GM21526 (cell line): ENCODE data around the gene ITGB2.
"Not testable (repeated sequence)": the region's sequence is repeated elsewhere in the genome, so short reads cannot be mapped to it uniquely, and the experiment has no call there.

Source experiments
- ATAC-seq: cut with Tn5 transposase; IDR thresholded peaks from one replicate; pipeline ENCODE4 v1.9.1; 2021; ENCODE audit warnings: moderate library complexity; ENCODE audit not compliant: unreplicated experiment, low FRiP score

ITGB2 gene

GRCh38 chr21:44942566-44942965 is 21.9 kb upstream of the ITGB2 start:
- ATAC-seq = no peak

DNA sequence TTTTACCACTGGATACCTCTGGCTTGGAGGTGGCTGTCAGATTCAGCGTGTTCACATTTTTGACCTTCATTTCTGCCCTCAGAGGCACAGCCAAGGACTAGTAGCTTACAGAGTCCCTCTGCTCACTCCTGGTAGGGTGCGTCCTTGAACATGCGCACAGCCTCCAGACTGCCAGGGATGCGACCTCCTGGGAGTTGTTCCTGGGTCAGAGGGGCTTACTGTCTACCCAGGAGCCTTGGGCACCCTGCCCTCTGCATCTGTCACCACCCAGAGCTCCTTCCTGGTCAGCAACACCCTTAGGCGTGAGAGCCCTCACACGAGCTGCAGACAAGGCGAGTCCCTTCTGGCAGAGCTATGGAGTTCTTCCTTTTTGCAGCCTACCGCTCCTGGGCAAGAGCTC is 20.9 kb upstream of the ITGB2 start:
- ATAC-seq = no peak

- peak; percentile 15 for ATAC-seq
Observed at GRCh38 chr21:44940116-44940631, 19.5 kb upstream of the ITGB2 start.

GRCh38 chr21:44939532-44940115 is 18.9 kb upstream of the ITGB2 start, which contains the start of gene SLX9:
SLX9 (plus strand) TSS chr21:44940029; CDS start chr21:44940058, 29 bp downstream.
- ATAC-seq = peak; percentile 67

GRCh38 chr21:44938772-44939531 is 18.3 kb upstream of the ITGB2 start:
- no peak for ATAC-seq

DNA sequence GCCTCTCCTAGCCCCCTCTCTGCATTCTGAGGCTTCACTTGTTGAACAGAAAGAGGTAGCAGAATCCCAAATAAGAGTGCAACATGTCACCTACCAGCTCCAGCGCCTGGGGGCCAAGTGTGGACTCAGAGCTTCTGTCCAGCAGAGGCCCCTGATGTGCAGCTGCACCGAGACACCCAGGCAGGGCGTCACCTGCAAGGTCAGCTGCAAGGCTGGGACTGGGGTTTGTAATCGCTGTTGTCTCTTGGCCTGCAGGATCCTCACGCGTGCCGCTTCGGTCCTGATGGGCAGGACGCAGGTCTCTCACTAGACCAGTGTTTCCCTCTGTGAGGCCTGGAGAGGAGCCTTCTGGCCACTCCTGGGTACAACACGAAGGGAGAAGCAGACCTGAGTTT is 14.8 kb upstream of the ITGB2 start:
- no peak for ATAC-seq

DNA sequence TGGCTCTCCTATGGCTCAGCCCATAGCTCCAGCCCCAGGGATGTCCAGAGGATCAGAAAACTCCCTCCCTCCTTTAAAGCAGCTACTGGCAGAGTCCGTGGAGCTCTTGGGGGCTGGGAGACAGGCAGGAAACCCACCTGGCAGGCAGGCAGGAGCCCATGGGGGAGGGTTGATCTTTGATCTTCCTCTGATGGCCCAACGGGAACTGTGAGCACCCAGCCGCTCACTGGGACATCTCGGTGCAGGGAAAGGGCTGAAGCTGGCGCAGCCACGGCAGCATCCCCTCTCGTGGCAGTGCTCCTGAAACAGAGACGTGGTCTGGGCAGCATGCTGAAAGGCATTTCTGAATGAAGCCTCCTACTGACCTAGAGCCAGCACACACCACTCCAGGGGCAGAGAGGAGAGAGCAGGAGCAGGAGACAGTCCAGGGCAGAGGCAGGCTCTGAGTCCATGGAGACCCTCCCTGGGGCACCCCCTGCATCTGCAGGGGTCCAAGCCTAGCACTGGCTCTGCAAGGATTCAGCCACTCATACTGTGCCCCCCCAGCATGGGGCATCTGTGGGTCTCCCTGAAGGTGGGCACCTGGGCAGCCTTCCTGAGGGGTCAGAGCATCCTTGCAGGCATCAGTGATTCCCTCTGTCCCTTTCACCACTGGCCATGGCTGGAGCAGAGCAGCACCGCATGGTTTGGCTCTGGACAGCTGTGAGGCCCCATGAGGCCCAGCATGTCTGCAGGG is 14.3 kb upstream of the ITGB2 start:
- no peak for ATAC-seq

DNA sequence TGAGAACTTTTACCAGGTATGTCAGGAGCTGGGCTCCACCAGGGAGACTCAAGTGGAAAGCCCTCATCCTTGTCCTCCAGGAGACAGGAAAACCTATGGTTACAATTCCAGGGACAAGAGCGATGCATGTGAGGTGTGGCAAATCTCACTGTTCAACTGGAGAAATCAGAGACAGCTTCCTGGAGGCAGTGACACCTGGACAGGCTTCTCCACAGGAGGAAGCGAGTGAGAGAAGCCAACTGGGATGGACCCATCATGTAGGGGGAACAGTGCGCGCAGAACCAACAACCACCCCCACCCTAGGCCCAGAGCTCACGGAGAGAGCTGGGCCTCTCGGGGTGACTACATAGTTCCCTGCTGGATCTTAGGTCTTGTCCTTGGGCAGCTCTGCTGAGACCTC is 13.6 kb upstream of the ITGB2 start:
- ATAC-seq = no peak

DNA sequence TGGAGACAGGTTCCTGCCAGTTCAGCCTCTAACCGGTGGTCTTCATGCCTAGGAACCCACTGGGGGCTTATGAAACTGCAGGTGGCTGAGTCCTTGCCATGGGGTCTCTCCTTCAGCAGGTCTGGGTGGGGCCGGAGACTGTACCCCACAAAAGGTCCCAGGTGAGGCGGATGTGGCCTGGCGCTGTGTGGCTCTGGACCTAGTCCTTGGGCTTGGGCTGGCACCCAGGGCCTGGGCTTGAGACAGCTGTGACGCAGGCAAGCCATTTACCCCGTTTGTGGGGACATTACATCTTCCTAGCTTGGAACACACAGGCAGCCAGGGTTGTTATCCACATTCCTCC is 13.2 kb upstream of the ITGB2 start:
- no peak for ATAC-seq

DNA sequence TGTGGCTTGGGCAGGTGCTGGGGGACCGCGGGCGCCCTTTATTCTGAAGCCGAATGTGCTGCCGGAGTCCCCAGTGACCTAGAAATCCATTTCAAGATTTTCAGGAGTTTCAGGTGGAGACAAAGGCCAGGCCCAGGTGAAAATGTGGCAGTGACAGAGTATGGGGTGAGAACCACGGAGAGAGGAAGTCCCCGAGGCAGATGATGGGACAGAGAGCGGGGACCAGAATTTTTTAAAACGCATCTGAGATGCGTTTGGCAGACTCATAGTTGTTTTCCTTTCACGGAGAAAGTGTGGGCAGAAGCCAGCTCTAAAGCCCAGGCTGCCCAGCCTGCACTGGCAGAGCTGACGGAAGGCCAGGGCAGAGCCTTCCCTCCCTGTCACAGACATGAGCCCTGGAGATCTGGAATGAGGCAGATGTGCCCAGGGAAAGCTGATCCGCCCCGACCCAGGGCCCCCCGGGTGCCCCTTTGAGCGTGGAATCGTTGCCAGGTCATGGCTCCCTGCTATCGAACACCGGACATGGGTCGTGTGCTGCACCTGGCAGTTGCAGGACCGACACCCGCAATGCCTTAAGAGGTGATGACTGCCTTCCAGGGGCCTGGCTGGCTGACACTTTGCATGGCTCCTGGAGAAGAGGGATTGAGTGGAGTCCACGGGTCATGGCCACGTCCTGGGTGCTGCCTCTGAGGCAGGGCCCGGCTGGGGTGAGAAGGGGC is 12.7 kb upstream of the ITGB2 start:
- ATAC-seq = no peak

GRCh38 chr21:44932408-44933181 is 11.9 kb upstream of the ITGB2 start:
- no peak for ATAC-seq

DNA sequence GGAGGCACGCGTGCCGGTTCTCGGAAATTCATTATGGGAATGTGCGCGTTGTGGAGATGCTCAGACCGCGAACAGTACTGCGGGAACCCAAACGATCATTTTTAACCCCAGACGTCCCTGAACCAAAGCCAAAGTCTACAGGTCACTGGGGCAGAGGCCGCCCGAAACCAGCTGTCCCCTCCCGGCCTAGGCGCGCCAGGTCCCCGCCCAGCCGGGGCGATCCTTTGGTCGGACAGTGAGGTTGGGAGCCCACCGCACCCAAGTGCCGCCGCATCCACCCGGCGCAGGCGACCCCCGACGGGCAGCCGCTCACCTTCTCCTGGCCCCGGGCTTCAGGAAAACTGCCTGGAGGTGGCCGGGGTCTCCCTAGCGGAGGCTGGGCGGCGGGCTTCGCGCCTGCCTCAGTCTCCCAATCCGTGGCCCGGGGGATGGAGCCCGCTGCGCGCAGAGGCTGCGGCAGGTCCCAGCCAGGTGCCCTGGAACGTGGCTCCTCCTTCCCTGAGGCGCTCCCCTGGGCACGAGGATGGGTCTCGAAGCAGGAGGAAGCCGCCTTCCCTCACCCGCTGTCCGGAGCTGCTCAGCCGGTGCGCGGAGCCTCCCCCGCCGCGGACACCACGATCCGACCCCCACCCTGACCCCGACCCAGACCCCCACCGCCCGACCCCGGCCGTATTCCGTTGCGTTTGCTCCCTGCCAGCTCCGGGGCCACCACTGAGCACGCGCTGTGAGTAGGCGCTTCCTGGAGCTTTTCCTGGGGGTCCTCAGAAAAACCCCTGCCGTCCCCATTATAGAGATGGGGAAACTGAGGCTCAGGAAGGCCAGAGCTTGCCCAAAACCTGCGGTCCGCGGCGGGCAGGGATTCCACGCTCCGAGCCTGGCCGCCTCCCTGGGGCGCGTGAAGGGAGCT is 11.1 kb upstream of the ITGB2 start:
- no peak for ATAC-seq

- ATAC-seq = no peak
Observed at GRCh38 chr21:44931137-44931500, 10.4 kb upstream of the ITGB2 start.

DNA sequence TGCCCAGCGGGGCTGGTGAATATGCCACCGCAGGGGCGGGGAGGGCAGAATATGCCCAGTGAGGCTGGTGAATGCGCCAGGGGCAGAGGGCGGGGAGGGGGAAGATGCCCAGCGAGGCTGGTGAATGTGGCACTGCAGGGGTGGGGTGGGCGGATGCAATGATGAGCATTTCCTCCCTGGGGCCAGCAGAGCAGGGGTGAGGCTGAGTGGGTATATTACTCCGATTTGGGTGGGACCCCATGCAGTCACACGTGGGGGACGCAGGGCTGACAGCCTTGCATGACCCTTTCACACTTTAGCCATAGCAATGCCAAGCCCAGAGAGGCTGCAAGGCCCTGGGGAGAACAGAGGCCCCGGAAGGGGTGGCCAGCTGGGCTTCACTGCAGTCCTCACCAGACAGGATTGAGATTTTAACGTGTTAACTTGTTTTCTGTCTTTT is 9.9 kb upstream of the ITGB2 start:
- ATAC-seq = no peak

- ATAC-seq = no peak
Observed at GRCh38 chr21:44929799-44930542, 9.3 kb upstream of the ITGB2 start.

GRCh38 chr21:44929242-44929798 is 8.6 kb upstream of the ITGB2 start:
- no peak for ATAC-seq

DNA sequence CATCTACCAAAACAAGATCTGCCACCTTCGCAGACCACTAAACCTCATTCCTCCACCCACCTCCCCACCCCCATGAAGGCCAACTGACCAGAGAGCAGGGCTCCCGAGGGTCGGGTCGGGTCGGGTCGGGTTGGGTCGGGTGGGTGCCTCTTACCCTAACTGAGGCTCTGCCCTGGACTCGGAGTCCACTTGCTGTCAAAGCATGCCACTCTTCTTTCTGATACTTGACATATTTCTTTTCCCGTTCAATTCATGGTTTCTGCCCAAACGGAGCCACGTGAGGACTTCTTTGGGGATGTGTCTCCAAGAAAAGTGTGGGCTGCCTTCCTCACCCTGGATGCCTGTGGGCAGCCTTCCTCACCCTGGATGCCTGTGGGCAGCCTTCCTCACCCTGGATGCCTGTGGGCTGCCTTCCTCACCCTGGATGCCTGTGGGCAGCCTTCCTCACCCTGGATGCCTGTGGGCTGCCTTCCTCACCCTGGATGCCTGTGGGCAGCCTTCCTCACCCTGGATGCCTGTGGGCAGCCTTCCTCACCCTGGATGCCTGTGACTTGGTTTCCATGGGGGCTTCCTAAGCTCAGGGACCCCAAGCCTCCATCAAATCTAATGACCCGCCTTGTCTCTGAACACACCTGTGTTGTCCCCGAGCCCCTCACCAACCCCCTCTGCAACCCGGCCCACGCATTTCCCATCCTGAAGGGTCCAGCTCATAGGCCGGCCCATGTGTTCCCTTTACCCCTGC is 8.0 kb upstream of the ITGB2 start:
- not testable (repeated sequence) for ATAC-seq
